KG1 (cell line): ENCODE measurements around the gene RPS16.

Experiments used
- DNase-seq: peaks from one replicate; lab custom pipeline; 2025; lab: John Stamatoyannopoulos, UW

Gene RPS16

GRCh38 chr19:39388657-39389056 is 47.1 kb downstream of the RPS16 start:
- no peak for DNase-seq

- no peak for DNase-seq
Measured at GRCh38 chr19:39386557-39386956, 49.2 kb downstream of the RPS16 start.

- DNase-seq: no peak
Measured at GRCh38 chr19:39385629-39386411, 49.9 kb downstream of the RPS16 start.

- no peak for DNase-seq
Measured at GRCh38 chr19:39384839-39385568, 50.7 kb downstream of the RPS16 start.
